Prostate gland (tissue), 2 donors: ENCODE results near the gene KCNN4. TPM values are rescaled to one million over a fixed set of nuclear protein-coding genes. Genes with fewer than 3 reads are reported as not detected.

Experiments
- DNase-seq: peaks from one replicate; pipeline ENCODE4 v3.0.0-alpha.2; 2019; ENCODE audit warnings: low spot score
- H3K27ac ChIP-seq, 2 donors: fragments of 200-600 bp; sonication (generic); 2 replicates each; pipeline ENCODE4 v1.5.1; 2017 to 2019
- H3K27me3 ChIP-seq: fragments of 200-600 bp; sonication (generic); replicated peaks from 2 replicates; pipeline ENCODE4 v1.5.1; 2019; ENCODE audit not compliant: insufficient read depth
- H3K36me3 ChIP-seq, 2 donors: fragments of 200-600 bp; sonication (generic); 1 replicate in 1 of 2; 2 replicates in 1 of 2; pipeline versions ENCODE4 v1.5.1 to v1.8.1; 2017 to 2019
- H3K4me1 ChIP-seq: fragments of 200-600 bp; sonication (generic); replicated peaks from 2 replicates; pipeline ENCODE4 v1.5.1; 2019
- H3K4me3 ChIP-seq, 2 donors: fragments of 200-600 bp; sonication (generic); 2 replicates each; pipeline ENCODE4 v1.5.1; 2017 to 2019
- H3K9me3 ChIP-seq: fragments of 200-600 bp; sonication (generic); 2 replicates; pipeline ENCODE4 v1.5.1; 2017
- CTCF ChIP-seq, 4 experiments: fragments of 200-600 bp in 2 of 4; fragments of 450-650 bp in 2 of 4; sonication (generic) in 2 of 4; IDR thresholded peaks; 1 replicate in 3 of 4; 2 replicates in 1 of 4; pipeline ENCODE4 v1.5.1; 2016 to 2019; ENCODE audit warnings: antibody characterized with exemption in 4 of 4, mild to moderate bottlenecking in 2 of 4, moderate library complexity in 2 of 4
- POLR2A ChIP-seq: fragments of 450-650 bp; IDR thresholded peaks from one replicate; pipeline ENCODE4 v1.6.1; 2016; ENCODE audit warnings: antibody characterized with exemption, mild to moderate bottlenecking
- POLR2AphosphoS5 ChIP-seq: sonication (generic); formaldehyde crosslinking; IDR thresholded peaks from one replicate; pipeline ENCODE4 v1.6.1; 2017; ENCODE audit warnings: antibody characterized with exemption
- WGBS: methylation state at CpG from one replicate; pipeline ENCODE4 v1.1.5; 2018; 5-methylcytosine and 5-hydroxymethylcytosine counted together
- intact Hi-C: fragments of 100-400 bp; cut with DNase I; formaldehyde crosslinking; loops from one replicate; pipeline ENCODE4 v1.14.2; 2022
- total RNA-seq, 2 donors: library from RNA; depleted of rRNA; stranded (reverse); fragments of >200 nt; gene quantifications; one replicate each; pipeline ENCODE4 v1.1.0, GENCODE V29; 2016

The KCNN4 gene
- total RNA-seq, 2 donors from 2014 or later, result 65.1 to 86.1 TPM

GRCh38 chr19:43798026-43798545 is 17.3 kb upstream of the KCNN4 start:
- no peak for DNase-seq
- Histone ChIP-seq H3K4me1 (no peaks in the 10 kb centered on the region), H3K27ac (peak overlapping the region in 1 of 2 donors; percentile 51), H3K4me3 (peak overlapping the region; percentile 33 to 42), H3K9me3 (no peaks in the 10 kb centered on the region), H3K36me3 (no peaks in the 10 kb centered on the region), H3K27me3 (no peaks in the 10 kb centered on the region)
- no peak for TF ChIP-seq POLR2AphosphoS5
- no peak for TF ChIP-seq CTCF (IDR thresholded peaks at IDR 0.05)
- no peak for TF ChIP-seq POLR2A
- intact Hi-C loops, result no loop called here
- WGBS, result 36% methylated on average over 5 of the region's 5 CpGs

DNA sequence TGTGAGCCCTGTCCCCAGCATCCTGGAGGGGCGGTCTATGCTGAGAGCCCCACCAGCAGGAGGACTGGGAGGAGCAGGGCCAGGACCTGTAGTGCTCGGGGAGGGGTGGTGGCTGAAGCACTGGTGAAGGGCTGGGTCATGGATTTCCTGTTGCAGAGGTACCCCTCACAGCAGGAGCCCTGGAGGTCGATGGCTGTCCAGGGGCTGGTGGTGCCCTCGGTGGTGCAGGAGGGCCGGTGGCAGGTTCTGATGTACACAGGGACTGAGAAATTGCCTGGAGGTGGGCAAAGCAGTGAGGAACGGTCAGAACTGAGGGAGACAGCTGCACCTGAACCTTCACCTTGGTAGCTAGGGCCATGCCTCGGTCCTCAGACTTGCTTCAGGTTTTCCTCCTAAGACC is 16.8 kb upstream of the KCNN4 start:
- Histone ChIP-seq H3K27ac (no peak overlapping the region), H3K4me3 (no peak overlapping the region), H3K9me3 (no peaks in the 10 kb centered on the region), H3K27me3 (no peaks in the 10 kb centered on the region), H3K36me3 (no peaks in the 10 kb centered on the region), H3K4me1 (no peaks in the 10 kb centered on the region)
- TF ChIP-seq POLR2A, result no peak
- TF ChIP-seq CTCF (IDR thresholded peaks at IDR 0.05), result no peak
- TF ChIP-seq POLR2AphosphoS5, result no peak
- no peak for DNase-seq
- 84% methylated on average over 7 of the region's 7 CpGs for WGBS
- intact Hi-C loops, result no loop called here

DNA sequence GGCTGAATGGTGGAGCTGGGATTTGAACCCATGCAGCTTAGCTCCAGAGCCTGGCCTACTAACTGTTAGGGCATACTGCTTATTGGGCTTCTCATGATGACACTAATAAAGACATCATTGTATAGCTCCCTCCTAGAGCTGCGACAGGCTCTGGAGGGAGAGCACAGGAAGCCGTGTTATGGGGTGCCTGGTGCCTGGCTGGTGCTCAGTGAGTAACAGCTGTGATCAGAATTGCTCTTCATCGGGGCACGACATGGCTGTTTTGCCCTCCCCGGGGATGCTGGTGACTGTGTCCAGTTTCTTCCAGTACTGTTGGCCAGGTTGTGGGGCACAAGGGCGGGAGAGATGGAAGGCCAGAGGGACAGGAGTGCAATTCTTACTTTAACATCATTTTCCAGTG is 16.3 kb upstream of the KCNN4 start:
- no peaks in the 10 kb centered on the region for H3K36me3 ChIP-seq
- TF ChIP-seq CTCF (IDR thresholded peaks at IDR 0.05) (no peak), POLR2AphosphoS5 (no peak), POLR2A (no peak)
- DNase-seq, result no peak
- intact Hi-C loops, result no loop called here
- no peak overlapping the region for H3K27ac ChIP-seq
- no peaks in the 10 kb centered on the region for H3K9me3 ChIP-seq
- no peak overlapping the region for H3K4me3 ChIP-seq
- 51% methylated on average over 6 of the region's 6 CpGs for WGBS
- no peaks in the 10 kb centered on the region for H3K4me1 ChIP-seq
- no peaks in the 10 kb centered on the region for H3K27me3 ChIP-seq

DNA sequence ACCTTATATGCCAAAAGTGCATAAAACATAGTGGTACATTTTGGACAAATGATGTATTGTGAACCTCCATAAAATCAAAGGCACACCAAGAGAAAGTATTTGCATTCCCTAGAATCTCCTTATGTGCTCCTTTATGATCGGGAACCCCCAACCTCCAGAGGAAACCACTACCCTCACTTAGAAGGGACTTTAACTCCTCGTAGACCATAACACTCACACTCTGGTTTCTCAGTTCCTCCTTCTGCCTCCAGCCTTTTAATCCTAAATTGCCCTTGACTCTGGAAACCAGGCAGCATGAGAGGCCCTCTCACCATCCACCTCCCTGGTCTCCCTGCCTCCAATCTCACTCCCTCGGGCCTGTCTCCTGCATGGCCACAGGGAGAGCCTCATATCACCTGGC is 9.8 kb upstream of the KCNN4 start:
- H3K27ac ChIP-seq, result no peak overlapping the region

More for the DNA sequence above, 9.8 kb upstream of the KCNN4 start:
- intact Hi-C loops, result no loop called here
- WGBS, result 31% methylated on average over 3 of the region's 3 CpGs
- no peak for DNase-seq
- TF ChIP-seq POLR2AphosphoS5, result no peak
- no peak for TF ChIP-seq CTCF (IDR thresholded peaks at IDR 0.05)
- TF ChIP-seq POLR2A, result no peak
- no peaks in the 10 kb centered on the region for H3K9me3 ChIP-seq
- no peaks in the 10 kb centered on the region for H3K27me3 ChIP-seq
- no peaks in the 10 kb centered on the region for H3K4me1 ChIP-seq
- no peak overlapping the region for H3K4me3 ChIP-seq
- H3K36me3 ChIP-seq, result no peaks in the 10 kb centered on the region
